Keratinocyte (primary cell): ENCODE data around the gene EML2.

Experiments used
- CTCF ChIP-seq, 3 experiments: IDR thresholded peaks in 1 of 3; conservative IDR thresholded peaks in 1 of 3; optimal IDR thresholded peaks in 1 of 3; 2 replicates in 2 of 3; 3 replicates in 1 of 3; pipeline versions ENCODE3 to v1.5.1; 2011; ENCODE audit warnings: low read length in 3 of 3, mild to moderate bottlenecking in 3 of 3, moderate library complexity in 2 of 3, control low read depth in 1 of 3, inconsistent platforms in 1 of 3; ENCODE audit not compliant: insufficient read depth in 2 of 3; ENCODE audit errors: extremely low read depth in 1 of 3
- EZH2 ChIP-seq: IDR thresholded peaks from one replicate; pipeline ENCODE4 v1.6.1; 2012; ENCODE audit warnings: inconsistent platforms, mild to moderate bottlenecking, low read length, moderate library complexity

- TF ChIP-seq CTCF (optimal IDR thresholded peaks at IDR 0.05 in 1 of 3, IDR thresholded peaks at IDR 0.05 in 1 of 3, conservative IDR thresholded peaks at IDR 0.05 in 1 of 3; ENCODE audit: extremely low read depth in 1 of 3, insufficient read depth in 2 of 3, low read length in 3 of 3): no peak
- TF ChIP-seq EZH2: no peak
These were observed 57.6 kb downstream of the EML2 start for GRCh38 chr19:45581576-45581975.
